ENCODE data around the gene IL3RA.

IL3RA gene

GRCh38 chrX:1427756-1428155 lies 91.2 kb downstream of the IL3RA start:
- no peak for DNase-seq

- no peak for DNase-seq
These were observed 93.9 kb downstream of the IL3RA start for GRCh38 chrX:1430451-1430850.
